Lower lobe of right lung (tissue), 2 donors: ENCODE measurements around the gene NEU3. TPM values are rescaled to one million over a fixed set of nuclear protein-coding genes. Genes with fewer than 3 reads are reported as not detected.
A peak's percentile ranks its signal among the peaks of the same experiment; 100 is the strongest.

Source experiments
- ATAC-seq, 2 donors: fragments of 200-7000 bp; cut with Tn5 transposase; one replicate each; pipeline ENCODE4 v1.9.1; 2020 to 2022; ENCODE audit warnings: mild to moderate bottlenecking in 2 of 2, moderate library complexity in 2 of 2
- DNase-seq: peaks from one replicate; pipeline ENCODE4 v3.0.0-alpha.2; 2020
- H3K27ac ChIP-seq: fragments of 200-600 bp; one replicate; pipeline ENCODE4 v1.8.0; 2022
- H3K27me3 ChIP-seq: fragments of 200-600 bp; one replicate; pipeline ENCODE4 v1.8.0; 2022; ENCODE audit warnings: low read depth
- H3K36me3 ChIP-seq: fragments of 200-600 bp; one replicate; pipeline ENCODE4 v1.8.0; 2022; ENCODE audit warnings: mild to moderate bottlenecking
- H3K4me1 ChIP-seq: fragments of 200-600 bp; one replicate; pipeline ENCODE4 v1.8.0; 2022
- H3K4me3 ChIP-seq: fragments of 200-600 bp; one replicate; pipeline ENCODE4 v1.8.0; 2022; ENCODE audit warnings: mild to moderate bottlenecking
- H3K9me3 ChIP-seq: fragments of 200-600 bp; one replicate; pipeline ENCODE4 v1.8.0; 2022
- intact Hi-C: fragments of 100-400 bp; cut with DNase I; formaldehyde crosslinking; loops from one replicate; pipeline ENCODE4 v1.11.0; 2022
- total RNA-seq: library from RNA; stranded (reverse); fragmentation: NEBNext Ultra II Directional; extraction: Animal tissue kit (Norgen Biotek cat#: 25700); gene quantifications from one replicate; pipeline ENCODE4 v1.2.1, GENCODE V29; 2021
- TF ChIP-seq, protein P1 (sequence below): fragments of 200-600 bp; IDR thresholded peaks from one replicate; pipeline ENCODE4 v1.8.0; 2022; ENCODE audit warnings: antibody characterized with exemption, mild to moderate bottlenecking
- donor health status: DM: no; HTN: yes; CAD: no; lungs with severe emphysema.

NEU3 gene
- total RNA-seq, 1 donor from 2014 or later = 10.7 TPM

DNA sequence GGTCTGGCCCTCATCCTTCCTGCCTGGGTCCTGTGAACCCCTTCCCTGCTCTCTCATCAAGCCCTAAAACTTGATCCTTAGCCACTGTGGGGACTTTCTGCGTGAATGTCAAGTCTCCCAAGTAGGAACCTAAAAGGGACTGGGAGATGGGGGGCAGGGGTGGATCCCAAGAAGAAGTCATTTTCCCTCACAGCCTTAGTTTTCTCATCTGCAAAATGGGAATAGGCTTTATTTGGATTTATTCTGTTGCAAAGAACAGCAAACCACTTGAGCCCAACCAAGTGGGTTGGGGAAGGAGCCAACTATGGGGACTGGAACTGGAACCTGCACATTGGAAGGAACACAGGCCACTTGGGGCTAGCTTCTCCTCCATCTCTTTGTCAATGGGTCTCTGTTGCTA lies 36.8 kb downstream of the NEU3 start:
- Histone ChIP-seq H3K4me3 (no peak overlapping the region), H3K27ac (no peak overlapping the region), H3K9me3 (no peaks in the 10 kb centered on the region), H3K27me3 (no peaks in the 10 kb centered on the region), H3K4me1 (no peaks in the 10 kb centered on the region), H3K36me3 (no peaks in the 10 kb centered on the region)
- DNase-seq (no peak), ATAC-seq (no peak)
- intact Hi-C loops = no loop called here
- TF ChIP-seq, protein P1, sequence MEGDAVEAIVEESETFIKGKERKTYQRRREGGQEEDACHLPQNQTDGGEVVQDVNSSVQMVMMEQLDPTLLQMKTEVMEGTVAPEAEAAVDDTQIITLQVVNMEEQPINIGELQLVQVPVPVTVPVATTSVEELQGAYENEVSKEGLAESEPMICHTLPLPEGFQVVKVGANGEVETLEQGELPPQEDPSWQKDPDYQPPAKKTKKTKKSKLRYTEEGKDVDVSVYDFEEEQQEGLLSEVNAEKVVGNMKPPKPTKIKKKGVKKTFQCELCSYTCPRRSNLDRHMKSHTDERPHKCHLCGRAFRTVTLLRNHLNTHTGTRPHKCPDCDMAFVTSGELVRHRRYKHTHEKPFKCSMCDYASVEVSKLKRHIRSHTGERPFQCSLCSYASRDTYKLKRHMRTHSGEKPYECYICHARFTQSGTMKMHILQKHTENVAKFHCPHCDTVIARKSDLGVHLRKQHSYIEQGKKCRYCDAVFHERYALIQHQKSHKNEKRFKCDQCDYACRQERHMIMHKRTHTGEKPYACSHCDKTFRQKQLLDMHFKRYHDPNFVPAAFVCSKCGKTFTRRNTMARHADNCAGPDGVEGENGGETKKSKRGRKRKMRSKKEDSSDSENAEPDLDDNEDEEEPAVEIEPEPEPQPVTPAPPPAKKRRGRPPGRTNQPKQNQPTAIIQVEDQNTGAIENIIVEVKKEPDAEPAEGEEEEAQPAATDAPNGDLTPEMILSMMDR = no peak

DNA sequence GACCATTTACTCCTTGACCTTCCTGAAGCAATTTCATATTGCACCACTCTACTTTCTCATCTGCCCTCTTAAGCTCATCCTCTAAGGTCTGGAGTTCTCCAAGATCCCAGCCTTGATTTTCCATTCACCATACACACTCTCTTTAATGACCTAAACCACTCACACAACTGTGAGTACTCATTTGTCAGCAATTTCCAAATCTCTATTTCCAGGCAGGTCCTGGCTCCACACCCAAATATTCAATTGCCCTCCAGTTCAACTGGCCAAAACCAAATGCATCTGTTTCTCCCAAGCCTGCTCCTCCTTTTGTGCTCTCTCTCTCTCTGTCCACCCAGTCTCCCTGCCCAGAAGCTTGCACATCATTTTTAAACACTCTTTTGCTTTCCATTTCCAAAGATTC lies 39.6 kb downstream of the NEU3 start:
- Histone ChIP-seq H3K36me3 (no peaks in the 10 kb centered on the region), H3K27ac (no peak overlapping the region), H3K4me1 (no peaks in the 10 kb centered on the region), H3K27me3 (no peaks in the 10 kb centered on the region), H3K9me3 (no peaks in the 10 kb centered on the region), H3K4me3 (no peak overlapping the region)
- DNase-seq (no peak), ATAC-seq (no peak)
- intact Hi-C loops = no loop called here
- TF ChIP-seq, protein P1 = no peak

DNA sequence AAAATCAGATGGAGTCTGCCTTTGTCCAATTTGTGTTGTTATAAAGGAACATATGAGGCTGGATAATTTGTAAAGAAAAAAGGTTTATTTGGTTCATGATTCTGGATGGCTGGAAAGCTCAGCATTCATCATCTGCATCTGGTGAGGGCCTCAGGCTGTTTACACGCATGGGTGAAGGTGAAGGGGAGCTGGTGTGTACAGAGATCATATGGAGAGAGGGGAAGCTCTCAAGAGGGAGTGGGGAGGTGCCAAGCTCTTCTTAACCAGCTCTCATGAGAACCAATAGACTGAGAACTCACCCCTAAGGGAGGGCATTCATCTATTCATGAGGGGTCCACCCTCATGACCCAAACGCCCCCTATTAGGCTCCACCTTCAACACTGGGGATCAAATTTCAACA lies 40.0 kb downstream of the NEU3 start:
- H3K27ac ChIP-seq = no peak overlapping the region
- no peak overlapping the region for H3K4me3 ChIP-seq
- no peaks in the 10 kb centered on the region for H3K36me3 ChIP-seq
- H3K9me3 ChIP-seq = no peaks in the 10 kb centered on the region
- TF ChIP-seq, protein P1 = no peak
- intact Hi-C loops = no loop called here
- DNase-seq (no peak), ATAC-seq (no peak)
- H3K4me1 ChIP-seq = no peaks in the 10 kb centered on the region
- H3K27me3 ChIP-seq = no peaks in the 10 kb centered on the region

DNA sequence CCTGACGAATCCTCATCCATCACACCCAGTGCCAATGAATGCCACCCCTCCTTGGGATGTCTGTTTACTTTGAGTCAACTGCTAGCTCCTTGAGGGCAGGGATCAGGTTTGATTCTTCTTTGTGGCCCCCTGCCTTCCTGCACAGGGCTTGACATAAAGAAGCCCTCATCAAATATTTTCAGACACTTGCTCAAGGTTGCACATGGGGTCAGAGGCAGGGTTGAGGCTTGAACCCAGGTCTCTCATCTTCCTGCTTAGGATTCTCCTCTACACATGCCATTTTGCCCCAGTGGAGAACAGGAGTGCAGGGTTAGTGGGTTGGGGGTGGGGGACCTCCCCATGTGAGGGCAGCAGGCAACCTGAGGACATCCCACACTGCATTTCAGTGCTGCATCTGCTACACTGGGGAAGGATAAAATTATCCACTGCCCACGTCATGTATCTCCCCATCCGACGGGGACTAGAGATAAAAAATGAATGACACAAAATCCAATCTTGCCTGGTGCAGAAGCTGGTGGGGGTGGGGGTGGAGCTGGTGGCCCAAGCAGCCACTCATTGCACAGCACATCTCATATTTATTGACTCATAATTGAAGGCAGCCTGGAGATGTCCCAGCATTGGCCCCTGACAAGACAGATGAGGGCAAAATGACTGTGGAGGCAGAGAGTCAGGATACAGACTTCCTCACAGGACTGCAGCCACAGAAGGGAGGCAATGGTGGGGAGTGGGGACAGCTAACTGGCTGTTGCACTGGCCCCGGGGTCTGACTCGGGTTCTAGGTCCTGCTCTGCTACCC lies 41.3 kb downstream of the NEU3 start:
- TF ChIP-seq, protein P1 = no peak
- no peak overlapping the region for H3K4me3 ChIP-seq
- no peaks in the 10 kb centered on the region for H3K4me1 ChIP-seq
- H3K27me3 ChIP-seq = no peaks in the 10 kb centered on the region
- ATAC-seq = no peak
- H3K9me3 ChIP-seq = no peaks in the 10 kb centered on the region
- no peak for DNase-seq
- H3K36me3 ChIP-seq = no peaks in the 10 kb centered on the region
- H3K27ac ChIP-seq = no peak overlapping the region
- intact Hi-C loops = no loop called here

DNA sequence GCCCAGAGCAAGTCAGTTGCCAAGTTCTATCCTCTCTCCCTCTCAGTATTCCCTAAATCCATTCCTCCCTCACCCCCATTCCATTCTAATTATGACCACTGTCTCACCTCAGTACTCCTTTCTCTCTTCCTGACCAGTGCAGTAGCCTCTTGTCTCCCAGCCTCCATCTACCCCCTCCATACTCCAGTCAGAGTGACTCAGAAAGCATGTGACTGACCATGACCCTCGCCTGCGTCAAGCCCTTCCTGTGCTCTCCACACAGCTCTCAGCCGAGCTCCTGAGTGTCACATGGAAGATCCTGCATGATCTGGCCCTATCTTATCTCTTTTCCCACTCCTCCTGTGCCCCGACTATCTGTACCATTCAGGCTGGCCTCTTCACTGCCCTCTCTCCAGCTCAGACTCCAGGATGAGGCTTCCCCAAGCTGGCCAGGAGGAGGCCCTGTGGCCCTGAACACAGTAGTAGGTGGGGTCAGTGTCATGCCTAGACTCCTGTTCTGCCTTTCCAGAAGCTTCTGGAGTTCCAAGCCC lies 42.6 kb downstream of the NEU3 start:
- Histone ChIP-seq H3K27me3 (no peaks in the 10 kb centered on the region), H3K4me3 (no peak overlapping the region), H3K9me3 (no peaks in the 10 kb centered on the region), H3K36me3 (no peaks in the 10 kb centered on the region), H3K27ac (no peak overlapping the region), H3K4me1 (no peaks in the 10 kb centered on the region)
- DNase-seq (no peak), ATAC-seq (peak; percentile 30 to 54)
- TF ChIP-seq, protein P1 = no peak
- intact Hi-C loops = no loop called here
